Activated CD4-positive, alpha-beta memory T cell treated with anti-CD3 and anti-CD28 coated beads for 36 hours (primary cell): ENCODE measurements around the gene PXYLP1. TPM values are rescaled to one million over a fixed set of nuclear protein-coding genes. Genes with fewer than 3 reads are reported as not detected.

ENCODE experiments used
- CTCF ChIA-PET: fragments of 350-600 bp; sonication (Branson Sonifier 250); formaldehyde crosslinking; loops from one replicate; lab custom pipeline; 2021; ENCODE audit warnings: antibody characterized with exemption, inconsistent platforms; lab: Charles Lee
- POLR2A ChIA-PET: fragments of 350-600 bp; sonication (Branson Sonifier 250); formaldehyde crosslinking; loops from one replicate; lab custom pipeline; 2021; ENCODE audit warnings: antibody characterized with exemption; lab: Charles Lee
- DNase-seq: peaks from one replicate; pipeline ENCODE4 v3.0.0-alpha.2; 2020
- H3K27ac Mint-ChIP-seq: one replicate; pipeline ENCODE4 v1.8.0; 2021; ENCODE audit warnings: mixed read lengths
- H3K27me3 Mint-ChIP-seq: one replicate; pipeline ENCODE4 v1.8.0; 2021; ENCODE audit warnings: mixed read lengths
- H3K36me3 Mint-ChIP-seq: one replicate; pipeline ENCODE4 v1.8.0; 2021; ENCODE audit warnings: mixed read lengths
- H3K4me1 Mint-ChIP-seq: one replicate; pipeline ENCODE4 v1.8.0; 2021; ENCODE audit warnings: low read depth, mixed read lengths
- H3K4me3 Mint-ChIP-seq: one replicate; pipeline ENCODE4 v1.8.0; 2021; ENCODE audit warnings: mild to moderate bottlenecking, mixed read lengths
- H3K9me3 Mint-ChIP-seq: one replicate; pipeline ENCODE4 v1.8.0; 2021; ENCODE audit warnings: mixed read lengths
- intact Hi-C: fragments of 100-400 bp; cut with micrococcal nuclease; formaldehyde crosslinking; loops from one replicate; pipeline ENCODE4 v1.15.1; 2023
- total RNA-seq, 2 experiments: library from RNA; stranded (reverse); gene quantifications; one replicate each; pipeline ENCODE4 v1.2.3, GENCODE V29; 2021

Gene PXYLP1
- total RNA-seq, 2 experiments from 2014 or later: 9.0 to 11.6 TPM

GRCh38 chr3:141212101-141212500 is 19.5 kb upstream of the PXYLP1 start:
- CTCF ChIA-PET: no interaction called here
- Mint-ChIP-seq H3K9me3 (no peaks in the 10 kb centered on the region), H3K4me3 (no peak overlapping the region), H3K27ac (no peak overlapping the region), H3K36me3 (no peaks in the 10 kb centered on the region), H3K27me3 (no peaks in the 10 kb centered on the region), H3K4me1 (no peaks in the 10 kb centered on the region)
- DNase-seq: no peak
- POLR2A ChIA-PET: no interaction called here
- intact Hi-C loops: no loop called here

GRCh38 chr3:141212555-141212954 is 19.1 kb upstream of the PXYLP1 start:
- H3K36me3 Mint-ChIP-seq: no peaks in the 10 kb centered on the region
- H3K4me3 Mint-ChIP-seq: no peak overlapping the region
- H3K4me1 Mint-ChIP-seq: no peaks in the 10 kb centered on the region
- no peak overlapping the region for H3K27ac Mint-ChIP-seq
- no peak for DNase-seq
- intact Hi-C loops: no loop called here
- H3K9me3 Mint-ChIP-seq: no peaks in the 10 kb centered on the region
- ChIA-PET POLR2A (no interaction called here), CTCF (no interaction called here)
- no peaks in the 10 kb centered on the region for H3K27me3 Mint-ChIP-seq

GRCh38 chr3:141216975-141217374 is 14.7 kb upstream of the PXYLP1 start:
- ChIA-PET CTCF (no interaction called here), POLR2A (no interaction called here)
- H3K27me3 Mint-ChIP-seq: peaks cover 2% of the 10 kb centered on the region
- no peaks in the 10 kb centered on the region for H3K9me3 Mint-ChIP-seq
- no peak overlapping the region for H3K27ac Mint-ChIP-seq
- H3K4me3 Mint-ChIP-seq: no peak overlapping the region
- H3K36me3 Mint-ChIP-seq: no peaks in the 10 kb centered on the region
- intact Hi-C loops: no loop called here
- no peak for DNase-seq
- no peaks in the 10 kb centered on the region for H3K4me1 Mint-ChIP-seq

GRCh38 chr3:141217389-141217788 is 14.2 kb upstream of the PXYLP1 start:
- DNase-seq: no peak
- ChIA-PET POLR2A (no interaction called here), CTCF (no interaction called here)
- no peak overlapping the region for H3K27ac Mint-ChIP-seq
- intact Hi-C loops: no loop called here
- H3K4me1 Mint-ChIP-seq: no peaks in the 10 kb centered on the region
- peaks cover 2% of the 10 kb centered on the region for H3K27me3 Mint-ChIP-seq
- H3K4me3 Mint-ChIP-seq: no peak overlapping the region
- no peaks in the 10 kb centered on the region for H3K9me3 Mint-ChIP-seq
- H3K36me3 Mint-ChIP-seq: no peaks in the 10 kb centered on the region

GRCh38 chr3:141218162-141218835 is 13.3 kb upstream of the PXYLP1 start:
- H3K27me3 Mint-ChIP-seq: peaks cover 2% of the 10 kb centered on the region
- H3K4me3 Mint-ChIP-seq: no peak overlapping the region
- CTCF ChIA-PET: interaction anchor here (1.1 kb wide), 1 partner anchor 13 kb away, joined by 3 read pairs; the partner anchor contains the start of gene PXYLP1
- H3K27ac Mint-ChIP-seq: no peak overlapping the region
- intact Hi-C loops: no loop called here
- peaks cover under 1% of the 10 kb centered on the region for H3K36me3 Mint-ChIP-seq
- POLR2A ChIA-PET: no interaction called here
- H3K9me3 Mint-ChIP-seq: peaks cover 3% of the 10 kb centered on the region
- no peaks in the 10 kb centered on the region for H3K4me1 Mint-ChIP-seq
- no peak for DNase-seq

- Mint-ChIP-seq H3K4me1 (no peaks in the 10 kb centered on the region), H3K9me3 (peaks cover 8% of the 10 kb centered on the region), H3K27ac (no peak overlapping the region), H3K27me3 (peaks cover 2% of the 10 kb centered on the region), H3K4me3 (no peak overlapping the region), H3K36me3 (peaks cover 2% of the 10 kb centered on the region)
- CTCF ChIA-PET: interaction anchor here (1.1 kb wide), 1 partner anchor 13 kb away, joined by 3 read pairs; the partner anchor contains the start of gene PXYLP1
- intact Hi-C loops: no loop called here
- POLR2A ChIA-PET: no interaction called here
- no peak for DNase-seq
Measured at GRCh38 chr3:141218926-141219325, 12.7 kb upstream of the PXYLP1 start.

- H3K27me3 Mint-ChIP-seq: peaks cover 2% of the 10 kb centered on the region
- H3K4me1 Mint-ChIP-seq: no peaks in the 10 kb centered on the region
- POLR2A ChIA-PET: no interaction called here
- no peak for DNase-seq
- no peak overlapping the region for H3K4me3 Mint-ChIP-seq
- no peak overlapping the region for H3K27ac Mint-ChIP-seq
- H3K36me3 Mint-ChIP-seq: peaks cover 2% of the 10 kb centered on the region
- CTCF ChIA-PET: interaction anchor here (1.8 kb wide), 1 partner anchor 8 kb away, joined by 5 read pairs; the partner anchor contains the start of gene PXYLP1
- intact Hi-C loops: no loop called here
- peaks cover 8% of the 10 kb centered on the region for H3K9me3 Mint-ChIP-seq
Measured at GRCh38 chr3:141223673-141224166, 7.9 kb upstream of the PXYLP1 start.

- Mint-ChIP-seq H3K9me3 (peaks cover 8% of the 10 kb centered on the region), H3K4me3 (no peak overlapping the region), H3K36me3 (peaks cover 2% of the 10 kb centered on the region), H3K4me1 (peaks cover 10% of the 10 kb centered on the region), H3K27me3 (no peaks in the 10 kb centered on the region), H3K27ac (no peak overlapping the region)
- intact Hi-C loops: no loop called here
- CTCF ChIA-PET: no interaction called here
- no peak for DNase-seq
- POLR2A ChIA-PET: no interaction called here
Measured at GRCh38 chr3:141225939-141226338, 5.7 kb upstream of the PXYLP1 start.

GRCh38 chr3:141227216-141227615 is 4.4 kb upstream of the PXYLP1 start:
- peaks cover 11% of the 10 kb centered on the region for H3K4me1 Mint-ChIP-seq
- H3K27me3 Mint-ChIP-seq: no peaks in the 10 kb centered on the region
- no peak overlapping the region for H3K27ac Mint-ChIP-seq
- ChIA-PET CTCF (no interaction called here), POLR2A (no interaction called here)
- no peak overlapping the region for H3K4me3 Mint-ChIP-seq
- no peak for DNase-seq
- peaks cover 8% of the 10 kb centered on the region for H3K9me3 Mint-ChIP-seq
- peaks cover 2% of the 10 kb centered on the region for H3K36me3 Mint-ChIP-seq
- intact Hi-C loops: no loop called here

GRCh38 chr3:141227752-141228151 is 3.9 kb upstream of the PXYLP1 start:
- Mint-ChIP-seq H3K36me3 (peaks cover 2% of the 10 kb centered on the region), H3K4me1 (peaks cover 15% of the 10 kb centered on the region), H3K27ac (no peak overlapping the region), H3K9me3 (peaks cover 8% of the 10 kb centered on the region), H3K4me3 (no peak overlapping the region), H3K27me3 (no peaks in the 10 kb centered on the region)
- no peak for DNase-seq
- intact Hi-C loops: no loop called here
- ChIA-PET POLR2A (no interaction called here), CTCF (no interaction called here)

GRCh38 chr3:141228395-141228794 is 3.2 kb upstream of the PXYLP1 start:
- H3K27me3 Mint-ChIP-seq: no peaks in the 10 kb centered on the region
- no peak overlapping the region for H3K4me3 Mint-ChIP-seq
- CTCF ChIA-PET: no interaction called here
- no peak for DNase-seq
- POLR2A ChIA-PET: no interaction called here
- intact Hi-C loops: no loop called here
- peaks cover 4% of the 10 kb centered on the region for H3K9me3 Mint-ChIP-seq
- H3K4me1 Mint-ChIP-seq: peaks cover 18% of the 10 kb centered on the region
- H3K27ac Mint-ChIP-seq: no peak overlapping the region
- peaks cover under 1% of the 10 kb centered on the region for H3K36me3 Mint-ChIP-seq

GRCh38 chr3:141229132-141229531 is 2.5 kb upstream of the PXYLP1 start:
- no peak for DNase-seq
- intact Hi-C loops: no loop called here
- no peak overlapping the region for H3K27ac Mint-ChIP-seq
- ChIA-PET CTCF (no interaction called here), POLR2A (no interaction called here)
- no peak overlapping the region for H3K4me3 Mint-ChIP-seq
- H3K4me1 Mint-ChIP-seq: peaks cover 22% of the 10 kb centered on the region
- no peaks in the 10 kb centered on the region for H3K9me3 Mint-ChIP-seq
- H3K36me3 Mint-ChIP-seq: no peaks in the 10 kb centered on the region
- H3K27me3 Mint-ChIP-seq: no peaks in the 10 kb centered on the region

- Mint-ChIP-seq H3K9me3 (no peaks in the 10 kb centered on the region), H3K4me3 (peak overlapping the region; percentile 85), H3K27ac (peak overlapping the region; percentile 87), H3K27me3 (no peaks in the 10 kb centered on the region), H3K4me1 (peaks cover 24% of the 10 kb centered on the region), H3K36me3 (no peaks in the 10 kb centered on the region)
- intact Hi-C loops: loop anchor here (5.0 kb wide), 1 partner anchor 227 kb away; no protein-coding TSS in a partner anchor
- ChIA-PET CTCF (interaction anchor here (2.8 to 5.3 kb wide), 2 partner anchors 15 to 50 kb away, joined by 16 to 84 read pairs; no protein-coding TSS in a partner anchor), POLR2A (no interaction called here)
- DNase-seq: no peak
Measured at GRCh38 chr3:141230293-141230692, 1.3 kb upstream of the PXYLP1 start.
